Nephron (organoid): ENCODE results near the gene VWA3B.
A peak's percentile ranks its signal among the peaks of the same experiment; 100 is the strongest.

ENCODE experiments used
- H3K27ac Mint-ChIP-seq, 3 experiments: 2 replicates each; pipeline ENCODE4 v1.8.0; 2020; ENCODE audit warnings: mixed read lengths in 3 of 3, mild to moderate bottlenecking in 2 of 3, moderate library complexity in 1 of 3
- H3K27me3 Mint-ChIP-seq: 2 replicates; pipeline ENCODE4 v1.8.0; 2021; ENCODE audit warnings: low read depth, mild to moderate bottlenecking, moderate library complexity, mixed read lengths
- H3K36me3 Mint-ChIP-seq: 2 replicates; pipeline ENCODE4 v1.8.0; 2020; ENCODE audit warnings: low read depth, mixed read lengths
- H3K4me1 Mint-ChIP-seq: 2 replicates; pipeline ENCODE4 v1.8.0; 2020; ENCODE audit warnings: mixed read lengths
- H3K4me3 Mint-ChIP-seq, 3 experiments: 2 replicates each; pipeline ENCODE4 v1.8.0; 2020; ENCODE audit warnings: mild to moderate bottlenecking in 3 of 3, mixed read lengths in 3 of 3, moderate library complexity in 2 of 3
- H3K9me3 Mint-ChIP-seq: 2 replicates; pipeline ENCODE4 v1.8.0; 2020; ENCODE audit warnings: mixed read lengths
- CTCF ChIP-seq, 3 experiments: fragments of 200-600 bp; sonication (generic); IDR thresholded peaks; one replicate each; pipeline ENCODE4 v1.5.0; 2021; ENCODE audit warnings: antibody characterized with exemption in 3 of 3; ENCODE audit not compliant: unreplicated experiment in 3 of 3

Gene VWA3B

GRCh38 chr2:98157557-98157956 is 70.6 kb downstream of the VWA3B start:
- peaks cover 21% of the 10 kb centered on the region for H3K27me3 Mint-ChIP-seq
- no peaks in the 10 kb centered on the region for H3K36me3 Mint-ChIP-seq
- no peak for TF ChIP-seq CTCF (IDR thresholded peaks at IDR 0.05; ENCODE audit: unreplicated experiment in 3 of 3)
- H3K27ac Mint-ChIP-seq: peak overlapping the region; percentile 8 to 82 (median 51)
- no peaks in the 10 kb centered on the region for H3K9me3 Mint-ChIP-seq
- peaks cover 71% of the 10 kb centered on the region for H3K4me1 Mint-ChIP-seq
- H3K4me3 Mint-ChIP-seq: no peak overlapping the region

- Mint-ChIP-seq H3K4me1 (peaks cover 70% of the 10 kb centered on the region), H3K36me3 (no peaks in the 10 kb centered on the region), H3K27me3 (peaks cover 21% of the 10 kb centered on the region), H3K4me3 (peak overlapping the region in 2 of 3 experiments; percentile 56 to 70), H3K9me3 (no peaks in the 10 kb centered on the region), H3K27ac (peak overlapping the region; percentile 8 to 82 (median 51))
- no peak for TF ChIP-seq CTCF (IDR thresholded peaks at IDR 0.05; ENCODE audit: unreplicated experiment in 3 of 3)
Measured at GRCh38 chr2:98158305-98158704, 71.3 kb downstream of the VWA3B start.

GRCh38 chr2:98160554-98160953 is 73.6 kb downstream of the VWA3B start:
- no peaks in the 10 kb centered on the region for H3K36me3 Mint-ChIP-seq
- peaks cover 17% of the 10 kb centered on the region for H3K27me3 Mint-ChIP-seq
- peak overlapping the region; percentile 41 to 73 (median 68) for H3K27ac Mint-ChIP-seq
- H3K4me3 Mint-ChIP-seq: peak overlapping the region in 1 of 3 experiments; percentile 60
- no peaks in the 10 kb centered on the region for H3K9me3 Mint-ChIP-seq
- H3K4me1 Mint-ChIP-seq: peaks cover 78% of the 10 kb centered on the region
- no peak for TF ChIP-seq CTCF (IDR thresholded peaks at IDR 0.05; ENCODE audit: unreplicated experiment in 3 of 3)

- Mint-ChIP-seq H3K27ac (peak overlapping the region; percentile 41 to 73 (median 68)), H3K4me3 (no peak overlapping the region), H3K4me1 (peaks cover 72% of the 10 kb centered on the region), H3K36me3 (no peaks in the 10 kb centered on the region), H3K9me3 (no peaks in the 10 kb centered on the region), H3K27me3 (peaks cover 13% of the 10 kb centered on the region)
- TF ChIP-seq CTCF (IDR thresholded peaks at IDR 0.05; ENCODE audit: unreplicated experiment in 3 of 3): no peak
Measured at GRCh38 chr2:98161186-98161585, 74.2 kb downstream of the VWA3B start.

- Mint-ChIP-seq H3K9me3 (no peaks in the 10 kb centered on the region), H3K27me3 (peaks cover 27% of the 10 kb centered on the region), H3K36me3 (no peaks in the 10 kb centered on the region), H3K4me1 (peaks cover 58% of the 10 kb centered on the region), H3K27ac (peak overlapping the region; percentile 45 to 79 (median 64)), H3K4me3 (no peak overlapping the region)
- TF ChIP-seq CTCF (IDR thresholded peaks at IDR 0.05; ENCODE audit: unreplicated experiment in 3 of 3): no peak
Measured at GRCh38 chr2:98164256-98164655, 77.3 kb downstream of the VWA3B start.

GRCh38 chr2:98165516-98166071 is 78.6 kb downstream of the VWA3B start:
- Mint-ChIP-seq H3K9me3 (no peaks in the 10 kb centered on the region), H3K36me3 (no peaks in the 10 kb centered on the region), H3K27me3 (peaks cover 30% of the 10 kb centered on the region), H3K4me3 (no peak overlapping the region), H3K4me1 (peaks cover 50% of the 10 kb centered on the region), H3K27ac (no peak overlapping the region)
- TF ChIP-seq CTCF (IDR thresholded peaks at IDR 0.05; ENCODE audit: unreplicated experiment in 3 of 3): no peak
